Mucosa of descending colon (tissue), 3 donors: ENCODE measurements around the gene CSAD. TPM values are rescaled to one million over a fixed set of nuclear protein-coding genes. Genes with fewer than 3 reads are reported as not detected.
"Not testable (repeated sequence)": the region's sequence is repeated elsewhere in the genome, so short reads cannot be mapped to it uniquely, and the experiment has no call there.

Source experiments
- ATAC-seq: fragments of 200-7000 bp; cut with Tn5 transposase; one replicate; pipeline ENCODE4 v1.9.1; 2020; ENCODE audit warnings: mild to moderate bottlenecking, moderate library complexity
- DNase-seq, 3 donors: peaks; one replicate each; pipeline ENCODE4 v3.0.0-alpha.2; 2020
- H3K36me3 ChIP-seq: fragments of 200-600 bp; one replicate; pipeline ENCODE4 v1.8.0; 2021; ENCODE audit warnings: low read depth, mild to moderate bottlenecking
- H3K4me1 ChIP-seq: fragments of 200-600 bp; one replicate; pipeline ENCODE4 v1.8.0; 2021; ENCODE audit warnings: low read depth, mild to moderate bottlenecking
- H3K4me3 ChIP-seq: fragments of 200-600 bp; one replicate; pipeline ENCODE4 v1.8.0; 2021; ENCODE audit warnings: mild to moderate bottlenecking
- H3K9me3 ChIP-seq: fragments of 200-600 bp; one replicate; pipeline ENCODE4 v1.8.0; 2021; ENCODE audit warnings: mild to moderate bottlenecking
- intact Hi-C, 2 donors: fragments of 100-400 bp; cut with DNase I in 1 of 2; cut with micrococcal nuclease in 1 of 2; formaldehyde crosslinking; loops; one replicate each; pipeline versions ENCODE4 v1.11.0 to v1.11.1; 2022; cut with DNase I, micrococcal nuclease
- total RNA-seq, 3 donors: library from RNA; stranded (reverse); fragmentation: NEBNext Ultra II Directional in 2 of 3; extraction: Animal tissue kit (Norgen Biotek cat#: 25700) in 2 of 3; gene quantifications; one replicate each; pipeline versions ENCODE4 v1.2.1 to v1.2.4, GENCODE V29; 2021 to 2023
- TF ChIP-seq, protein P1 (sequence below): fragments of 200-600 bp; IDR thresholded peaks from one replicate; pipeline ENCODE4 v1.8.0; 2022; ENCODE audit warnings: antibody characterized with exemption, mild to moderate bottlenecking
- donor health status: DM: no; HTN: no; CAD: no; lungs with moderate emphysema.
- donor health status: DM: no; HTN: no; CAD: no.
- donor health status: DM: no; HTN: yes; CAD: no.

CSAD gene
- total RNA-seq, 3 donors from 2014 or later: 23.4 to 44.4 (median 38.7) TPM

DNA sequence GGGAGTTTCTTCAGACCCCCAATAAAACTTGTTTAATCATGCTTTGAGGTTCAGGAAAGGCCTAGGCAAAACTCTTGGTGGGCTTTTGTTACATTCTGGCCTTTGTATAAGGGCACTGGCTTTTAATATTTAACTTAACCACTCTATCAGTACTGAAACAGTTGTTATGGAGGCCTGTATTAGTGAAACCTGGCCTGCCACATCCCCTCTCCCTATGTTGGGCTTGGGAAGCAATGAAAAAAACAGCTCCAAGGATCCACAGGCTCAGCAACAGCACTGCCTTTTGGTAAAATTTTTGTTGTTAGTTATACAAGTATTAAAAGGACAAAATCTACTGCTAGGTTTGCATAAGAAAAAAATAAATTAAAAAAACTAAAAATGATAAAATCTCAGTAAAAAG is 66.8 kb downstream of the CSAD start:
- TF ChIP-seq, protein P1, sequence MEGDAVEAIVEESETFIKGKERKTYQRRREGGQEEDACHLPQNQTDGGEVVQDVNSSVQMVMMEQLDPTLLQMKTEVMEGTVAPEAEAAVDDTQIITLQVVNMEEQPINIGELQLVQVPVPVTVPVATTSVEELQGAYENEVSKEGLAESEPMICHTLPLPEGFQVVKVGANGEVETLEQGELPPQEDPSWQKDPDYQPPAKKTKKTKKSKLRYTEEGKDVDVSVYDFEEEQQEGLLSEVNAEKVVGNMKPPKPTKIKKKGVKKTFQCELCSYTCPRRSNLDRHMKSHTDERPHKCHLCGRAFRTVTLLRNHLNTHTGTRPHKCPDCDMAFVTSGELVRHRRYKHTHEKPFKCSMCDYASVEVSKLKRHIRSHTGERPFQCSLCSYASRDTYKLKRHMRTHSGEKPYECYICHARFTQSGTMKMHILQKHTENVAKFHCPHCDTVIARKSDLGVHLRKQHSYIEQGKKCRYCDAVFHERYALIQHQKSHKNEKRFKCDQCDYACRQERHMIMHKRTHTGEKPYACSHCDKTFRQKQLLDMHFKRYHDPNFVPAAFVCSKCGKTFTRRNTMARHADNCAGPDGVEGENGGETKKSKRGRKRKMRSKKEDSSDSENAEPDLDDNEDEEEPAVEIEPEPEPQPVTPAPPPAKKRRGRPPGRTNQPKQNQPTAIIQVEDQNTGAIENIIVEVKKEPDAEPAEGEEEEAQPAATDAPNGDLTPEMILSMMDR: no peak
- no peak for DNase-seq
- intact Hi-C loops: no loop called here
- Histone ChIP-seq H3K36me3 (no peaks in the 10 kb centered on the region), H3K4me1 (no peaks in the 10 kb centered on the region), H3K9me3 (no peaks in the 10 kb centered on the region), H3K4me3 (no peak overlapping the region)
- no peak for ATAC-seq

GRCh38 chr12:53113136-53113705 is 67.5 kb downstream of the CSAD start:
- no peaks in the 10 kb centered on the region for H3K4me1 ChIP-seq
- TF ChIP-seq, protein P1: no peak
- no peak for DNase-seq
- H3K36me3 ChIP-seq: no peaks in the 10 kb centered on the region
- intact Hi-C loops: no loop called here
- no peak for ATAC-seq
- no peaks in the 10 kb centered on the region for H3K9me3 ChIP-seq
- H3K4me3 ChIP-seq: no peak overlapping the region

DNA sequence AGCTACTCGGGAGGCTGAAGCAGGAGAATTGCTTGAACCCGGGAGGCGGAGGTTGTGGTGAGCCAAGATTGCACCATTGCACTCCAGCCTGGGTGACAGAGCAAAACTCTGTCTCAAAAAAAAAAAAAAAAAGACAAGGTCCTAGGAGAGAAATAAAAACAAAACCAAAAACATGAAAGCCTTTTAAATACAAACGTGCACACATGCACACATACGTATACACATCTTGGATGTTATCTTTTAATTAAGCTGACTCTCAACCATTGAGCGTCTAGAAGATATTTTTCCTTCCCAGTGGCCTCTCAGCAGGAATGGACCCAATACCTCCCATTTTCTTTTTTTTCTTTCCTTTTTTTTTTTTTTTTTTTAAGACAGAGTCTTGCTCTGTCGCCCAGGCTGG is 68.3 kb downstream of the CSAD start:
- DNase-seq: not testable (repeated sequence)

More for the DNA sequence above, 68.3 kb downstream of the CSAD start:
- H3K9me3 ChIP-seq, H3K4me1 ChIP-seq, intact Hi-C loops, H3K36me3 ChIP-seq, ATAC-seq, H3K4me3 ChIP-seq: not testable (repeated sequence)

Other genes starting within 250 kb of the CSAD start
- 1,000 to 10,000 TPM in 1 of 3 donors, 100 to 1,000 TPM in 2; 296 to 1,063 (median 953) TPM for gene KRT18, start 231.8 kb downstream of the CSAD start, total RNA-seq
- gene EIF4B, start 174.5 kb downstream of the CSAD start, total RNA-seq: 100 to 1,000 TPM; 341 to 535 (median 345) TPM
- 100 to 1,000 TPM in 1 of 3 donors, 10 to 100 TPM in 2; 22.6 to 119 (median 51.9) TPM for gene TNS2, start 130.9 kb downstream of the CSAD start, total RNA-seq
- 10 to 100 TPM; 27.3 to 51.0 (median 32.5) TPM for gene SPRYD3, start 101.5 kb downstream of the CSAD start, total RNA-seq
- gene IGFBP6, start 83.3 kb downstream of the CSAD start, total RNA-seq: 10 to 100 TPM in 2 of 3 donors, 1 to 10 TPM in 1; 10.0 to 93.4 (median 27.1) TPM
- under 1 TPM in 1 of 3 donors, not detected in 2; 0.41 TPM for gene SOAT2, start 77.4 kb downstream of the CSAD start, total RNA-seq
- 10 to 100 TPM; 26.1 to 52.9 (median 46.0) TPM for gene ZNF740, start 203 bp downstream of the CSAD start, total RNA-seq
- 10 to 100 TPM in 1 of 3 donors, 1 to 10 TPM in 2; 6.2 to 13.8 (median 7.3) TPM for gene ITGB7, start 26.3 kb upstream of the CSAD start, total RNA-seq
- gene RARG, start 51.3 kb upstream of the CSAD start, total RNA-seq: 10 to 100 TPM; 10.7 to 35.3 (median 16.9) TPM
- gene ESPL1, start 87.4 kb upstream of the CSAD start, total RNA-seq: 10 to 100 TPM in 1 of 3 donors, 1 to 10 TPM in 2; 4.5 to 13.1 (median 5.8) TPM
- 100 to 1,000 TPM; 262 to 390 (median 268) TPM for gene PFDN5, start 114.6 kb upstream of the CSAD start, total RNA-seq
- gene MYG1, start 118.8 kb upstream of the CSAD start, total RNA-seq: 10 to 100 TPM; 35.4 to 54.9 (median 38.0) TPM
- 10 to 100 TPM; 40.2 to 46.9 (median 46.3) TPM for gene AAAS, start 140.7 kb upstream of the CSAD start, total RNA-seq
- not detected for gene SP7, start 155.4 kb upstream of the CSAD start, total RNA-seq
- gene SP1, start 199.3 kb upstream of the CSAD start, total RNA-seq: 100 to 1,000 TPM in 2 of 3 donors, 10 to 100 TPM in 1; 96.1 to 111 (median 105) TPM
- under 1 TPM in 1 of 3 donors, not detected in 2; 0.16 TPM for gene AMHR2, start 242.9 kb upstream of the CSAD start, total RNA-seq